GM19035 (cell line): ENCODE data around the gene NOC2L.
"Not testable (repeated sequence)": the region's sequence is repeated elsewhere in the genome, so short reads cannot be mapped to it uniquely, and the experiment has no call there.

Experiments
- ATAC-seq: cut with Tn5 transposase; IDR thresholded peaks from one replicate; pipeline ENCODE4 v1.9.1; 2021; ENCODE audit not compliant: unreplicated experiment

The NOC2L gene

GRCh38 chr1:962381-963300 lies 3.6 kb upstream of the NOC2L start:
- ATAC-seq: no peak

GRCh38 chr1:961132-961669 lies 2.1 kb upstream of the NOC2L start:
- no peak for ATAC-seq

GRCh38 chr1:960363-961131 lies 1.5 kb upstream of the NOC2L start, which contains the start of gene KLHL17:
KLHL17 (plus strand) TSS chr1:960584; CDS start chr1:960694, 110 bp downstream.
- no peak for ATAC-seq

- ATAC-seq: no peak
Measured at GRCh38 chr1:959731-960362, 791 bp upstream of the NOC2L start.

- ATAC-seq: no peak
Measured at GRCh38 chr1:956636-957035, 2.4 kb downstream of the NOC2L start.

GRCh38 chr1:955474-955873 lies 3.6 kb downstream of the NOC2L start:
- ATAC-seq: no peak

- no peak for ATAC-seq
Measured at GRCh38 chr1:954927-955326, 4.1 kb downstream of the NOC2L start.

GRCh38 chr1:953524-954320 lies 5.3 kb downstream of the NOC2L start:
- ATAC-seq: no peak

GRCh38 chr1:952603-953002 lies 6.5 kb downstream of the NOC2L start:
- no peak for ATAC-seq

GRCh38 chr1:952201-952600 lies 6.9 kb downstream of the NOC2L start:
- no peak for ATAC-seq

GRCh38 chr1:951364-951763 lies 7.7 kb downstream of the NOC2L start:
- ATAC-seq: no peak

- no peak for ATAC-seq
Measured at GRCh38 chr1:950881-951280, 8.2 kb downstream of the NOC2L start.

GRCh38 chr1:950268-950667 lies 8.8 kb downstream of the NOC2L start:
- no peak for ATAC-seq

GRCh38 chr1:947958-948357 lies 11.1 kb downstream of the NOC2L start:
- no peak for ATAC-seq

- ATAC-seq: not testable (repeated sequence)
Measured at GRCh38 chr1:946811-947210, 12.2 kb downstream of the NOC2L start.

- ATAC-seq: no peak
Measured at GRCh38 chr1:945688-946556, 13.1 kb downstream of the NOC2L start.

- ATAC-seq: no peak
Measured at GRCh38 chr1:944341-945325, 14.4 kb downstream of the NOC2L start.
